HL-60 (cell line): ENCODE data around the gene COL13A1.

Source experiments
- DNase-seq, 2 experiments: peaks; one replicate each; pipeline ENCODE4 v3.0.0-alpha.2; 2010 to 2020; ENCODE audit warnings: low read depth in 1 of 2, low spot score in 1 of 2
- H3K27ac ChIP-seq: fragments of 250-450 bp; sonication (Bioruptor Pico); replicated peaks from 2 replicates; pipeline ENCODE4 v1.5.1; 2020; ENCODE audit warnings: mild to moderate bottlenecking, moderate library complexity
- H3K27me3 ChIP-seq: fragments of 250-450 bp; sonication (Bioruptor Pico); 2 replicates; pipeline ENCODE4 v1.5.1; 2021; ENCODE audit warnings: mild to moderate bottlenecking, moderate library complexity; ENCODE audit not compliant: insufficient read depth, poor library complexity, severe bottlenecking
- H3K4me3 ChIP-seq: replicated peaks from 2 replicates; pipeline ENCODE4 v1.5.1; 2011; ENCODE audit warnings: mild to moderate bottlenecking, control low read depth, low read length; ENCODE audit not compliant: insufficient read depth
- GABPA ChIP-seq: IDR thresholded peaks from 2 replicates; pipeline ENCODE4 v1.6.1; 2012; ENCODE audit warnings: low read depth
- POLR2AphosphoS5 ChIP-seq: IDR thresholded peaks from 2 replicates; pipeline ENCODE4 v1.6.1; 2012; ENCODE audit warnings: low read depth
- REST ChIP-seq: IDR thresholded peaks from 2 replicates; pipeline ENCODE4 v1.6.1; 2012; ENCODE audit warnings: low read depth; ENCODE audit not compliant: insufficient replicate concordance
- SPI1 ChIP-seq: IDR thresholded peaks from 2 replicates; pipeline ENCODE4 v1.6.1; 2012; ENCODE audit warnings: low read depth, mild to moderate bottlenecking, borderline replicate concordance
- TF ChIP-seq, protein P1 (sequence below): IDR thresholded peaks from one replicate; pipeline ENCODE4 v1.5.1; 2011; ENCODE audit warnings: low read length, control low read depth, inconsistent platforms; ENCODE audit not compliant: insufficient read depth

The COL13A1 gene

GRCh38 chr10:69849825-69850224 lies 48.1 kb downstream of the COL13A1 start:
- no peak overlapping the region for H3K4me3 ChIP-seq
- no peak for DNase-seq
- TF ChIP-seq, protein P1, sequence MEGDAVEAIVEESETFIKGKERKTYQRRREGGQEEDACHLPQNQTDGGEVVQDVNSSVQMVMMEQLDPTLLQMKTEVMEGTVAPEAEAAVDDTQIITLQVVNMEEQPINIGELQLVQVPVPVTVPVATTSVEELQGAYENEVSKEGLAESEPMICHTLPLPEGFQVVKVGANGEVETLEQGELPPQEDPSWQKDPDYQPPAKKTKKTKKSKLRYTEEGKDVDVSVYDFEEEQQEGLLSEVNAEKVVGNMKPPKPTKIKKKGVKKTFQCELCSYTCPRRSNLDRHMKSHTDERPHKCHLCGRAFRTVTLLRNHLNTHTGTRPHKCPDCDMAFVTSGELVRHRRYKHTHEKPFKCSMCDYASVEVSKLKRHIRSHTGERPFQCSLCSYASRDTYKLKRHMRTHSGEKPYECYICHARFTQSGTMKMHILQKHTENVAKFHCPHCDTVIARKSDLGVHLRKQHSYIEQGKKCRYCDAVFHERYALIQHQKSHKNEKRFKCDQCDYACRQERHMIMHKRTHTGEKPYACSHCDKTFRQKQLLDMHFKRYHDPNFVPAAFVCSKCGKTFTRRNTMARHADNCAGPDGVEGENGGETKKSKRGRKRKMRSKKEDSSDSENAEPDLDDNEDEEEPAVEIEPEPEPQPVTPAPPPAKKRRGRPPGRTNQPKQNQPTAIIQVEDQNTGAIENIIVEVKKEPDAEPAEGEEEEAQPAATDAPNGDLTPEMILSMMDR = no peak
- TF ChIP-seq POLR2AphosphoS5 = no peak
- no peak for TF ChIP-seq GABPA
- TF ChIP-seq SPI1 = no peak
- TF ChIP-seq REST = no peak
- no peak overlapping the region for H3K27ac ChIP-seq
- H3K27me3 ChIP-seq = no peaks in the 10 kb centered on the region

- no peak for TF ChIP-seq SPI1
- TF ChIP-seq GABPA = no peak
- TF ChIP-seq, protein P1 = no peak
- no peak for TF ChIP-seq POLR2AphosphoS5
- TF ChIP-seq REST = no peak
- H3K27me3 ChIP-seq = no peaks in the 10 kb centered on the region
- H3K4me3 ChIP-seq = no peak overlapping the region
- no peak overlapping the region for H3K27ac ChIP-seq
- no peak for DNase-seq
These were observed 48.7 kb downstream of the COL13A1 start for GRCh38 chr10:69850440-69850839.

DNA sequence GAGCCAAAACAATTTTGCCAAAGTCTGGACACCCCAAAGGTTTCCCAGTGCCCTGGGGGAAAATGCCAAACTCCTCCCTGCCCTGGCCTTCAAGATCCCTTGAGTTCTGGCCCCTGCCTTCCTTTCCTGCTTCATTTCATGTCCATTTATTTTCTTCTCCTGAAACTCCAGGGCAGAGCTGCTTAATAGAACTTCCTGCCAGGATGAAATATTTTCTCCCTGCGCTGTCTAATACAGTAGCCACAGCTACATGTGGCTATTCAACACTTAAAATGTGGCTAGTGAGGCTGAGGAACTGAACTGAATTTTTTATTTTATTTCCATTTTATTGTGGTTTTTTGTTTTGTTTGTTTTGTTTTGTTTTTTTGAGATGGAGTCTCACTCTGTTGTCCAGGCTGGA lies 49.6 kb downstream of the COL13A1 start:
- Histone ChIP-seq H3K27me3 (no peaks in the 10 kb centered on the region), H3K27ac (no peak overlapping the region), H3K4me3 (no peak overlapping the region)
- DNase-seq = no peak
- TF ChIP-seq SPI1 (no peak), POLR2AphosphoS5 (no peak), REST (no peak), GABPA (no peak)
- TF ChIP-seq, protein P1 = no peak
